ENCODE data around the gene RETN.

Gene RETN

DNA sequence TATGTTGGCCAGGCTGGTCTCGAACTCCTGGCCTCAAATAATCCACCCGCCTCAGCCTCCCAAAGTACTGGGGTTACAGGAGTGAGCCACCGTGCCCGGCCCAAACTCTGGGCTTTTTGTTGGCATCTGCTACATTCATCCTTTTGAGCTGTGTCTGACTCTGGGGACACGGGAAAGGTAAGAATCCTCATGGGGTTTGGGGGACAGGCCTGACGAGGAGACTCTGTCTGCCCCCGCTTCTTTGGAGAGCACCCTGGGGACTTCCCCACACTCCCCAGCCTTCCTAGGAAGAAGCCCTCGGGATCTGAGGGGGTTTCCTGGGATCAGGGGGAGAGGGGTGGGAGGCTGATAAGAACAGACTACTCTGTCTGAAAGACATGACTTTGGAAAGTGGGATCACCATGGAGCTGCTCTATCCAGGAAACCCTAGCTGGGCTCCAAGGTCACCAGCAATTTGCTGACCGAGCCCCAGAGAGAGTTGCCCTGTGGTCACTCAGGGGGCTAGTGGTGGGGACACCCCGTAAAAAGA is 41.1 kb downstream of the RETN start:
- FAIRE-seq, result no peak

DNA sequence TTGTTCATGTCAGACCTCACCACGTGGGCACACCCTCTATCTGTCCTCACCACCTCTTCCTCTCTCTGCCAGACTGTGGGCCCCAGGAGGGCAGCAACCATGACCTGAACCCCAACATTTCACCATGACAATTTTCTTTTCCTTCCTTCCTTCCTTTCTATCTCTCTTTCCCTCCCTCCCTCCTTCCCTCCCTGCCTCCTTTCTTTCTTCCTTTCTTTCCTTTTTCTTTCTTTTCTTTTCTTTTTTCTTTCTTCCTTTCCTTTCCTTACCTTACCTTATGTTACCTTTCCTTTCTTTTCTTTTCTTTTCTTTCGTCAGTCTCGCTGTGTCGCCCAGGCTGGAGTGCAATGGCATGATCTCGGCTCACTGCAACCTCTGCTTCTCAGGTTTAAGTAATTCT is 41.8 kb downstream of the RETN start:
- FAIRE-seq, result no peak

DNA sequence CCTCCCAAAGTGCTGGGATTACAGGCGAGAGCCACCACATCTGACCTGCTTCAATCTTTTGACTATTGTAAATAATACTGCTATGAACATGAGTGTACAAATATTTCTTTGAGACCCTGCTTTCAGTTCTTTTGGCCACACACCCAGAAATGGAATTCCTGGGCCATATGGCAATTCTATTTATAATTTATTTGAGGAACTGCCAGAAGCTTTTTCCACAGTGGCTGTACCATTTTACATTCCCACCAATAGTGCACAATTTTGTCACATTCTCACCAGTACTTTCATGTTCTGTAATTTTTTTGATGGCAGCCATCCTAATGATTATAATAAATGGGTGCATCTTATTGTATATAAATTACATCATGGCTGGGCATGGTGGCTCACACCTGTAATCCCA is 46.8 kb downstream of the RETN start:
- FAIRE-seq, result no peak

GRCh38 chr19:7716762-7717161 is 47.9 kb downstream of the RETN start:
- no peak for FAIRE-seq

GRCh38 chr19:7718668-7719067 is 49.8 kb downstream of the RETN start:
- FAIRE-seq, result no peak
